ENCODE results near the gene BRAF.

GRCh38 chr7:140924019-140924820 is 509 bp downstream of the BRAF start:
- peak; percentile 43 to 45 (median 44) for TF ChIP-seq CTCF (IDR thresholded peaks at IDR 0.05)
- TF ChIP-seq EP300 (IDR thresholded peaks at IDR 0.05): no peak
- TF ChIP-seq POLR2A (IDR thresholded peaks at IDR 0.05; ENCODE audit: low read depth): no peak
- TF ChIP-seq POLR2AphosphoS5 (IDR thresholded peaks at IDR 0.05): peak; percentile 35 to 47
